ENCODE results near the gene ART3. TPM values are rescaled to one million over a fixed set of nuclear protein-coding genes. Genes with fewer than 3 reads are reported as not detected.

The ART3 gene
- total and polyA plus RNA-seq, 9 of the 15 experiments (the other 6 are each of a cell fraction or from before 2014, with no cell fraction given) = 0.69 to 1.4 (median 1.1) TPM; not detected in 1

DNA sequence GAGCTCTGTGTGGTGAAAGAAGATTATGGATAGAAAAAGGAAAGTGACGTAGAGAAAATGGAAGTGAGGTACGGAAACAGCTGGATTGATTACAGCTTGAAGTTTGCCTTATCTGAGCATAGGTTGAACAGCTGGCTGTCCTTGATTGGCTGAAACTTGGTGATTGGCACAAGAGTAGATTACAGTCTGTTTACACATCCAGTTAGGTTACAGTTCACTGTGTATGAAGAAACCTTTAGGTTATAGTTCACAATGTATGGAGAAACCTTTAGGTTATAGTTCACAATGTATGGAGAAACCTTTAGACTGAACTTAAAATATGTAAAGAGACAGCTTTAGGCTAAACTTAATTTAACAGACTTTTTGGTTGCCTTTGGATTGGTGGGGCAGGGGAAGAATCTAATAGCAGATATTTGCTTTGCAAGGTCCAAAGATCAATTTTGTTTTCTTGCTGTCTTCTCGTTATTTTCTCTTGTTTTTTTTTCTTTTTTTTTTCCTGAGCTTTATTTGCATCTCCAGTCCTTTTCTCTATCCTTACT lies 15.6 kb upstream of the ART3 start (continued):
- TF ChIP-seq, protein P1, sequence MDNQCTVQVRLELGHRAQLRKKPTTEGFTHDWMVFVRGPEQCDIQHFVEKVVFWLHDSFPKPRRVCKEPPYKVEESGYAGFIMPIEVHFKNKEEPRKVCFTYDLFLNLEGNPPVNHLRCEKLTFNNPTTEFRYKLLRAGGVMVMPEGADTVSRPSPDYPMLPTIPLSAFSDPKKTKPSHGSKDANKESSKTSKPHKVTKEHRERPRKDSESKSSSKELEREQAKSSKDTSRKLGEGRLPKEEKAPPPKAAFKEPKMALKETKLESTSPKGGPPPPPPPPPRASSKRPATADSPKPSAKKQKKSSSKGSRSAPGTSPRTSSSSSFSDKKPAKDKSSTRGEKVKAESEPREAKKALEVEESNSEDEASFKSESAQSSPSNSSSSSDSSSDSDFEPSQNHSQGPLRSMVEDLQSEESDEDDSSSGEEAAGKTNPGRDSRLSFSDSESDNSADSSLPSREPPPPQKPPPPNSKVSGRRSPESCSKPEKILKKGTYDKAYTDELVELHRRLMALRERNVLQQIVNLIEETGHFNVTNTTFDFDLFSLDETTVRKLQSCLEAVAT (IDR thresholded peaks at IDR 0.05) = no peak
- TF ChIP-seq ZNF239 (CRISPR knock-in tag; IDR thresholded peaks at IDR 0.05) (no peak), SMAD1 (IDR thresholded peaks at IDR 0.05; ENCODE audit: low read depth, low read length, partially characterized antibody) (no peak), ZBTB7A (IDR thresholded peaks at IDR 0.05; ENCODE audit: borderline replicate concordance, control insufficient read depth, low read depth, low read length) (no peak), ATF1 (CRISPR knock-in tag; IDR thresholded peaks at IDR 0.05) (no peak), ATF1 (tag; IDR thresholded peaks at IDR 0.05) (peak; percentile 88), POLR2AphosphoS2 (IDR thresholded peaks at IDR 0.05; ENCODE audit: low read length) (no peak), ZBED1 (IDR thresholded peaks at IDR 0.05) (no peak), RAD21 (CRISPR knock-in tag; conservative IDR thresholded peaks at IDR 0.05 in 1 of 2, IDR thresholded peaks at IDR 0.05 in 1 of 2) (no peak), ZNF354B (CRISPR knock-in tag; IDR thresholded peaks at IDR 0.05) (no peak), SRSF1 (IDR thresholded peaks at IDR 0.05; ENCODE audit: low read depth, low read length) (no peak)
- TF ChIP-seq, protein P2, sequence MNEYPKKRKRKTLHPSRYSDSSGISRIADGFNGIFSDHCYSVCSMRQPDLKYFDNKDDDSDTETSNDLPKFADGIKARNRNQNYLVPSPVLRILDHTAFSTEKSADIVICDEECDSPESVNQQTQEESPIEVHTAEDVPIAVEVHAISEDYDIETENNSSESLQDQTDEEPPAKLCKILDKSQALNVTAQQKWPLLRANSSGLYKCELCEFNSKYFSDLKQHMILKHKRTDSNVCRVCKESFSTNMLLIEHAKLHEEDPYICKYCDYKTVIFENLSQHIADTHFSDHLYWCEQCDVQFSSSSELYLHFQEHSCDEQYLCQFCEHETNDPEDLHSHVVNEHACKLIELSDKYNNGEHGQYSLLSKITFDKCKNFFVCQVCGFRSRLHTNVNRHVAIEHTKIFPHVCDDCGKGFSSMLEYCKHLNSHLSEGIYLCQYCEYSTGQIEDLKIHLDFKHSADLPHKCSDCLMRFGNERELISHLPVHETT (CRISPR knock-in tag; conservative IDR thresholded peaks at IDR 0.05 in 1 of 2, IDR thresholded peaks at IDR 0.05 in 1 of 2) = no peak
- TF ChIP-seq, protein P3, sequence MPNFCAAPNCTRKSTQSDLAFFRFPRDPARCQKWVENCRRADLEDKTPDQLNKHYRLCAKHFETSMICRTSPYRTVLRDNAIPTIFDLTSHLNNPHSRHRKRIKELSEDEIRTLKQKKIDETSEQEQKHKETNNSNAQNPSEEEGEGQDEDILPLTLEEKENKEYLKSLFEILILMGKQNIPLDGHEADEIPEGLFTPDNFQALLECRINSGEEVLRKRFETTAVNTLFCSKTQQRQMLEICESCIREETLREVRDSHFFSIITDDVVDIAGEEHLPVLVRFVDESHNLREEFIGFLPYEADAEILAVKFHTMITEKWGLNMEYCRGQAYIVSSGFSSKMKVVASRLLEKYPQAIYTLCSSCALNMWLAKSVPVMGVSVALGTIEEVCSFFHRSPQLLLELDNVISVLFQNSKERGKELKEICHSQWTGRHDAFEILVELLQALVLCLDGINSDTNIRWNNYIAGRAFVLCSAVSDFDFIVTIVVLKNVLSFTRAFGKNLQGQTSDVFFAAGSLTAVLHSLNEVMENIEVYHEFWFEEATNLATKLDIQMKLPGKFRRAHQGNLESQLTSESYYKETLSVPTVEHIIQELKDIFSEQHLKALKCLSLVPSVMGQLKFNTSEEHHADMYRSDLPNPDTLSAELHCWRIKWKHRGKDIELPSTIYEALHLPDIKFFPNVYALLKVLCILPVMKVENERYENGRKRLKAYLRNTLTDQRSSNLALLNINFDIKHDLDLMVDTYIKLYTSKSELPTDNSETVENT (CRISPR knock-in tag; IDR thresholded peaks at IDR 0.05) = no peak
- TF ChIP-seq, protein P4, sequence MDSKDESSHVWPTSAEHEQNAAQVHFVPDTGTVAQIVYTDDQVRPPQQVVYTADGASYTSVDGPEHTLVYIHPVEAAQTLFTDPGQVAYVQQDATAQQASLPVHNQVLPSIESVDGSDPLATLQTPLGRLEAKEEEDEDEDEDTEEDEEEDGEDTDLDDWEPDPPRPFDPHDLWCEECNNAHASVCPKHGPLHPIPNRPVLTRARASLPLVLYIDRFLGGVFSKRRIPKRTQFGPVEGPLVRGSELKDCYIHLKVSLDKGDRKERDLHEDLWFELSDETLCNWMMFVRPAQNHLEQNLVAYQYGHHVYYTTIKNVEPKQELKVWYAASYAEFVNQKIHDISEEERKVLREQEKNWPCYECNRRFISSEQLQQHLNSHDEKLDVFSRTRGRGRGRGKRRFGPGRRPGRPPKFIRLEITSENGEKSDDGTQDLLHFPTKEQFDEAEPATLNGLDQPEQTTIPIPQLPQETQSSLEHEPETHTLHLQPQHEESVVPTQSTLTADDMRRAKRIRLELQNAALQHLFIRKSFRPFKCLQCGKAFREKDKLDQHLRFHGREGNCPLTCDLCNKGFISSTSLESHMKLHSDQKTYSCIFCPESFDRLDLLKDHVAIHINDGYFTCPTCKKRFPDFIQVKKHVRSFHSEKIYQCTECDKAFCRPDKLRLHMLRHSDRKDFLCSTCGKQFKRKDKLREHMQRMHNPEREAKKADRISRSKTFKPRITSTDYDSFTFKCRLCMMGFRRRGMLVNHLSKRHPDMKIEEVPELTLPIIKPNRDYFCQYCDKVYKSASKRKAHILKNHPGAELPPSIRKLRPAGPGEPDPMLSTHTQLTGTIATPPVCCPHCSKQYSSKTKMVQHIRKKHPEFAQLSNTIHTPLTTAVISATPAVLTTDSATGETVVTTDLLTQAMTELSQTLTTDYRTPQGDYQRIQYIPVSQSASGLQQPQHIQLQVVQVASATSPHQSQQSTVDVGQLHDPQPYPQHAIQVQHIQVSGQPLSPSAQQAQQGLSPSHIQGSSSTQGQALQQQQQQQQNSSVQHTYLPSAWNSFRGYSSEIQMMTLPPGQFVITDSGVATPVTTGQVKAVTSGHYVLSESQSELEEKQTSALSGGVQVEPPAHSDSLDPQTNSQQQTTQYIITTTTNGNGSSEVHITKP (IDR thresholded peaks at IDR 0.05; ENCODE audit: partially characterized antibody) = no peak
- TF ChIP-seq, protein P5, sequence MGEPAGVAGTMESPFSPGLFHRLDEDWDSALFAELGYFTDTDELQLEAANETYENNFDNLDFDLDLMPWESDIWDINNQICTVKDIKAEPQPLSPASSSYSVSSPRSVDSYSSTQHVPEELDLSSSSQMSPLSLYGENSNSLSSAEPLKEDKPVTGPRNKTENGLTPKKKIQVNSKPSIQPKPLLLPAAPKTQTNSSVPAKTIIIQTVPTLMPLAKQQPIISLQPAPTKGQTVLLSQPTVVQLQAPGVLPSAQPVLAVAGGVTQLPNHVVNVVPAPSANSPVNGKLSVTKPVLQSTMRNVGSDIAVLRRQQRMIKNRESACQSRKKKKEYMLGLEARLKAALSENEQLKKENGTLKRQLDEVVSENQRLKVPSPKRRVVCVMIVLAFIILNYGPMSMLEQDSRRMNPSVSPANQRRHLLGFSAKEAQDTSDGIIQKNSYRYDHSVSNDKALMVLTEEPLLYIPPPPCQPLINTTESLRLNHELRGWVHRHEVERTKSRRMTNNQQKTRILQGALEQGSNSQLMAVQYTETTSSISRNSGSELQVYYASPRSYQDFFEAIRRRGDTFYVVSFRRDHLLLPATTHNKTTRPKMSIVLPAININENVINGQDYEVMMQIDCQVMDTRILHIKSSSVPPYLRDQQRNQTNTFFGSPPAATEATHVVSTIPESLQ (CRISPR knock-in tag; IDR thresholded peaks at IDR 0.05) = no peak
- TF ChIP-seq, protein P6, sequence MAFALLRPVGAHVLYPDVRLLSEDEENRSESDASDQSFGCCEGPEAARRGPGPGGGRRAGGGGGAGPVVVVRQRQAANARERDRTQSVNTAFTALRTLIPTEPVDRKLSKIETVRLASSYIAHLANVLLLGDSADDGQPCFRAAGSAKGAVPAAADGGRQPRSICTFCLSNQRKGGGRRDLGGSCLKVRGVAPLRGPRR (CRISPR knock-in tag; IDR thresholded peaks at IDR 0.05) = no peak
